Fibroblast of skin of right quadriceps (primary cell): ENCODE results near the gene PDE4D.
A peak's percentile ranks its signal among the peaks of the same experiment; 100 is the strongest.

Experiments used
- DNase-seq: peaks from one replicate; pipeline ENCODE4 v3.0.0-alpha.2; 2013

PDE4D gene

DNA sequence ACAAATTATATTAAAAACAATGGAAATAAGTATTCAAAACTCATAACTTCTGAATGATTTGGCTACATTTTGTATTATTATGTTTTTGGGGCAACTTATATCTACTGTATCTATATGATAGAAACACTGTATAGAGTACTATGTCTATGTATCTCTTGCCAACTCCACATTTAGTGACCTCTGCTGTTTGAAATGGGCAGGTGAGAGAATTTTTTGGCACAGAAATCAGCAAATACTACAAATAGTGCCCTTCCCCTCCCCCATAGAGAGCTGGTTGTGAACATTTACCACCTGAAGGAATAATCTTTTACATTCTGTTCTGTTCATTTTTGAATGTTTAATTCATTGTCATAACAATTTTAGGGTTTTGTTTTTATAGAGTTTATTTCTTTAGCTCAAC is 545.3 kb downstream of the PDE4D start:
- DNase-seq: no peak

DNA sequence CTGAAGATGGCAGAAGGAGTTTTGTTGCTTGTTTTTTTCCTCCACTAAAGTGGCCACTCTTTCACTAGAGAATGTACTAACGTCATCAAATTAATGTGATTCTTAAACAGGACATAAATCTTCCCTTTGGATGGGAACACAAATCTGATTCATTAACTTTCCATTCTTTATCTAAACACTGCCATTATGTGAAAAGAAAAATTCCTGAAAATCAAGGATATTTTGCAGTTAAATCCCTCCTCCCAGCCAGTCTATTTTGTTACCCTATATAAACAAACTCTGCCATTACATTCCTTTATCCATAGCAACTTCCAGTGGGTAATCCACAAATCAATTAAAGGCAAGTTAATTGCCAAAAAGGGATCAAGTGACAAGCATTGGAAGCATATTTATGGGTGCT is 546.5 kb downstream of the PDE4D start:
- peak; percentile 29 for DNase-seq

DNA sequence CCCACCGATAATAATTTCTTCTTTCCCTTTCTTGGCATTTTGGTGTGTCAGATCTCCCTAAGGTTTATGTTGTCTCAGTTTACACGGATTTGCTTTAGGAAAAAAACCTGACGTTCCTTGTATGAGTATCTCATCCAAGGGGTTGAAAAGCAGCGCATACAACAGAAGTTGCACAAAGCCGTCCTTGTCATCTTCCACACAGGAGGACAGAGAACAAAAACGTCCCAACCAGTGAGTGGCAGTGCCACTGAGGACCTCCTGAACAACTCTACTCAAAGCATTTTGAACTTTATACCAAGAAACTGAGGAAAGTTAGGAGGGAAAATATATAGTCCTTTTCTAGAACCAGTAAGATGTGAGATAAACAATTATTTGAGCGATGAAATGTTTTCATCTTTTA is 547.0 kb downstream of the PDE4D start:
- no peak for DNase-seq

DNA sequence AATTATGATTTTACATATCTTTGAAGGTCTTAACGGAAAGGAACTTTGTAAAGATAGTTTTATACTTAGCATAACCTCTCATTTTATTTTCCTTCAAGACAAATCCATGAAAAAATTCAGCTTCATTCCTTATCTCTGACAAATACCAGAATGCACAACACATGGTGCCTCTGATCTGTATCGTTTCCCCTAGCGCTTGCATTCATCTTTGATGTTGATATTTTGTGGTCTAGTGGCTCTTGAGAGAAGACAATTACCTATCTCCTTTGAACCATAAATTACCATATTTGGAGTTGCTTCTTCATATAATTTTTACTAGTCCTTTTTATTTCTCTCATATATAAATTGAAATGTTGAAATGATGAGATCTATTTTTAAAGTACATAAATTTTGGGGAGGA is 551.3 kb downstream of the PDE4D start:
- peak; percentile 33 for DNase-seq

GRCh38 chr5:59341760-59342159 is 551.8 kb downstream of the PDE4D start:
- no peak for DNase-seq

DNA sequence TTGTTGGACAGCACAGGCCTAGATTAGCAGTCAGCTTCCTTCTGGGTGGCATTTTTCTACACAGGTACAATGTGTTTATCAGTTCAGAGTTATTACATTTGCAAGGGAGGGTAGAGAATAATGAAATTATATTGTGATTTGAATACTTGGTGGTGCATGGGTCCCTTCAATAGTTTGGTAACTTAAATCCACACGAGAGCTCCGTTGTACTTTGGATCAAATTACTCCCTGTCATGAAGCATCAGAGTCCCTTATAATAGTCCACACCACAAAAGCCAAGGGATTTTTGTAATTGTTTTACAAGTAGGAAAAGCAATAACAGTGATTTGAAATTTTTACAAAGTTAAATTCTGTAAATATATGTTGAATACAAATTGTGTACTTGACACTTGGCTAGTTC is 552.4 kb downstream of the PDE4D start:
- DNase-seq: no peak

DNA sequence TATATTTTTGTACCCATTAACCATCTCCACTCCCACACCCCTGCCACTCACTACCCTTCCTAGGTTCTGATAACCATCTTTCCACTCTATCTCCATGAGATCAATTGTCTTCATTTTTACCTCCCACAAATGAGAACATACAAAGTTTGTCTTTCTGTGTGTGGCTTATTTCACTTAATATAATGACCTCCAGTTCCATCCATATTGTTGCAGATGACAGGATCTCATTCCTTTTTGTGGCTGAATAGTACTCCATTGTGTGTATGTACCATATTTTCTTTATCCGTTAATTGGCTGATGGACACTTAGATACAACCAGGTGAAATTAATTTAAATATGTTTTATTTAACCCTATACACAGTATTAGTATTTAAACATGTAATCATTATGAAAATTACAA is 552.9 kb downstream of the PDE4D start:
- DNase-seq: no peak

- no peak for DNase-seq
These were observed 556.3 kb downstream of the PDE4D start for GRCh38 chr5:59337240-59337639.

DNA sequence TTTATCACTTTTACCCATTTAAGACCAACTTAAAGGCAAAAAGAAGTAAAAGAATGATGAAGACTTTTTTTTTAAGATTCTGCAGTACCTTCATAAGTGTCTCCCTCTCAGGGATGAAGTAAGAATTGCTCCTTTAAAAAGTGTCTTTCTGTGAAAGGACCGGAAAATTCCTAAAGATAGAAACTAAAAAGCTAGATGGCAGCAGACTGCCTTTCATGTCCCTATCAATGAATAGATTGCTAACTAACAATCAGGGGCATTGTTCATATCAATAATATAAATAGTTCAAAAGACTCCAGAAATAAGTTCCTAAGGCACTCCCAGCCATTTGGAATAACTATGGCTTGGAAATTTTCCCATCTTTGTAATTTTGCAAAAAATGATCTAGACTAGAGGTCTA is 558.0 kb downstream of the PDE4D start:
- DNase-seq: no peak

- DNase-seq: no peak
These were observed 560.1 kb downstream of the PDE4D start for GRCh38 chr5:59333416-59333815.

- no peak for DNase-seq
These were observed 561.1 kb downstream of the PDE4D start for GRCh38 chr5:59332236-59332973.

- no peak for DNase-seq
These were observed 562.8 kb downstream of the PDE4D start for GRCh38 chr5:59330680-59331079.

GRCh38 chr5:59328709-59329296 is 564.7 kb downstream of the PDE4D start:
- peak; percentile 62 for DNase-seq

DNA sequence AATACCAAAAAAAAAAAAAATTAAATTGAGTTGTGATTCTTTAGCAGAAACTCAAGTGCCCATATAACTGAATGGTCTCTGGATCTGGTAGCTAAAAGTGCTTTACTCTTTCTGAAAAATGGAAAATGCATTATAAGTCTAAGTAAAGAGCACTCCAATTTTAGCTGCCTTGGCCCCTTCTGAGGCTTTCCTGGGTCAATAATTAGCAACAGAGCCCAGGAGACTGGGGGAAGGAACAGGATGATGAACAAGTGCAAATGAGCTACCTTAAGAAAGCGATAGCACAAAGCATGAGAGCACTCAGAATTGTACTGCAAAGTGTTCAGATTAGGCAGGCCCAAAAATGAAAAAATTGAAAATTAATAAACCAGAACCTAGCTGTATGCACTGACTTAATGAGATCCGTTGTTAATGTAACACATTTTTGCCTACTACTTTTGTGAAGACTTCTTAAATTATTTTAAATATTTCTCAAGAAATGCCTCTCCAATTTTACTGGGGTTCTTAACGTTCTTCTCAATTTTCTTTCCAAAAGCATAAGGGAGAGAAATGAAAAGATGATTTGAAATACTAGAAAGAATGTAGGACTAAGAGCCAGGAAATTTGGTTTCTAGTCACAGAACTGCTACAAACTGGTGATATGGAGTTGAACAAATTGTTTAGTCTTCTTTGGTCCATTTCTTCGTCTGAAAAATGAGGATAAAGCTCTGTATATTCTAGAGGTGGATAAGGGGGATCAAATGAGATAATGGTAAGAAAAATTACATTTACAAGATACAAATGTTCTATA is 566.1 kb downstream of the PDE4D start:
- DNase-seq: no peak

DNA sequence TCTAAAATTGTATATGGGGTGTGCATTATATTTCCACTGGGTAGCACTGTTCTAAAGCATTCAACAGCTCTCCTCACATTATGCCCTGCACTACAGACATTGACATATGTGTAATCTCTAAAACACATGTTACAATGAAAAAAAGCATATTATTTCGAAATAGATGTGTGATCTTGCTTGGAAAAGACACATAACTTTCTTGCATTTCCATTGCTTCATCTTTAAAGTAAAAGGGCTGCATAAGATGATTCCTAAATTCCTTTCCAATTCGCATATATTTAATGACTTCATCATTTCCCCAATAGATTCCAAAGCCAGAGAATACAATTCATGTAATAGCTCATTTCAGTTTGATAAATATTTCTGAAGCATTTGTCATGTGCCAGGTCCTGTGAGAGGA is 566.9 kb downstream of the PDE4D start:
- DNase-seq: peak; percentile 61

DNA sequence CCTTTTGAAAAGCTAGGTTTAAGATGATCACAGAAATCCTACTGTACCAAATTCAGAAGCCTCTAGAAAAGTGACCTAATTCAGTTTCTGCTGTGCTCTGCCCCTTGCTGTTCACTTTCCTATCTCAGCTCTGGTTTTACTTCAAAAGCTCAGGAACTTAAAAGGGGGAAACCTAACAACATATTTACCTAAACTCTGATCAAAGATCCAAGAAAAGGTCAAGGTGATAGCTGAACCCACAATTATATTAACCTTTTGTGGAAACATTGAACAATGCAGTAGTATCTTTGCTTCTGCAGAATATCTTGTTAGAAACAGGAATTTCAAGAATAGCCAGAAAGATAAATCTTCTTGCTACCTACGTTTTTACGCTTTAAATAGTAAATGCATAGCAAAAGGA is 568.5 kb downstream of the PDE4D start:
- no peak for DNase-seq

- DNase-seq: no peak
These were observed 570.6 kb downstream of the PDE4D start for GRCh38 chr5:59322894-59323293.

DNA sequence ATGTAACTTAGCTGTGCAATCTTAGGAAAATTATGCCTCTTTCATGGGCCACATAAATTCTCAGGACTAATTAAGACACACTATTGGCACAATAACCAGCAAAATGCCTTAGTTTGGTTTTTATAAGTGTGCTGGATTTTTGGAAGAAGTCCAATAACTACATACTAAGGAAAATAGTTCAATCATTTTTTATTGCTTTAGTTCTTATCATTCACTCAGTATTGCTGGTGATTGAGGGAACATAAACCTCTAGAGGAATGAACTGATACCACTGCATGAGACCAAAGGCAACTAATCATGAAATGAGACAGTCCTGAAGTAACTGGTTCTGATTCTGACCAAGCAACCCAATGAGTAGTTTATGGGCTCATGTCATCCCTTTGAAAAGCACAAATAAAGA is 571.5 kb downstream of the PDE4D start:
- DNase-seq: peak; percentile 15

GRCh38 chr5:59321642-59322041 is 571.9 kb downstream of the PDE4D start:
- DNase-seq: no peak

DNA sequence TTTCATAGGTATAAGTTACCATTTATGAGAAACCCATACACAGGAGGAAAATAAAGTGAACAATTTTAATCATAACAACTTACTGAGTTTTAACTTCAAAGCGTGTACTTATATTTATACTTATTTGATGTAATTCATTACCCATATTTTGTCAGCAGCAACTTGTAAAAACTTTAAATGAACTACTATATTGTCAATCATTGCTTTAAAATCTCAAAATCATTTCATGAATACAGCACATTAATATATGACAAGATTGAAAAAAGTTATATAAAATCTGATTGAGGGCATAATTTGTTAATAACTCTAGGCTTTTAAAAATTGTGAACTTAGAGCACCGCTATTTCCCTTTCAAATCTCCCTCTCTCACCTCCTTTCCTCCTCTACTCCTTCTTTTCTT is 573.1 kb downstream of the PDE4D start:
- DNase-seq: no peak

GRCh38 chr5:59319250-59319649 is 574.3 kb downstream of the PDE4D start:
- no peak for DNase-seq

DNA sequence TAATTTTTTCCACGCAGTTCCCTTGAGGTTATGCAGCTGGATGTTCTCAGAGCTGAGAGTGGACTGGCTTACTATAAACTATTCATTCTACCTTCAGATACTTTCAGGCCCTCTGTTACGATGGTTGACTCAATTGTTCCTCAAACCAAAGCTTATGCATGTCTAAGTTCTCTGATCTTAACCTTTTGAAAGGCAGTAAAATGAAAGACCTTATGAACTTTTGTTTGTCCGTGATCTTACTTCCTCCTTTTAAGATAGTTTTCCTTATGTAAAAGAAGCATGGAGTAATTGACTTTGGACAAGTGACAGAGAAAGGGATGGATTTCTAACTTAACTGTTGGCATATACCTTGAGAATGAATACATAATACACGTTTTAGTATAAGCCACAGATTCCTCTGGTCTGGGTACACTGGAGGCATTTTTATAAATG is 575.7 kb downstream of the PDE4D start:
- DNase-seq: no peak

DNA sequence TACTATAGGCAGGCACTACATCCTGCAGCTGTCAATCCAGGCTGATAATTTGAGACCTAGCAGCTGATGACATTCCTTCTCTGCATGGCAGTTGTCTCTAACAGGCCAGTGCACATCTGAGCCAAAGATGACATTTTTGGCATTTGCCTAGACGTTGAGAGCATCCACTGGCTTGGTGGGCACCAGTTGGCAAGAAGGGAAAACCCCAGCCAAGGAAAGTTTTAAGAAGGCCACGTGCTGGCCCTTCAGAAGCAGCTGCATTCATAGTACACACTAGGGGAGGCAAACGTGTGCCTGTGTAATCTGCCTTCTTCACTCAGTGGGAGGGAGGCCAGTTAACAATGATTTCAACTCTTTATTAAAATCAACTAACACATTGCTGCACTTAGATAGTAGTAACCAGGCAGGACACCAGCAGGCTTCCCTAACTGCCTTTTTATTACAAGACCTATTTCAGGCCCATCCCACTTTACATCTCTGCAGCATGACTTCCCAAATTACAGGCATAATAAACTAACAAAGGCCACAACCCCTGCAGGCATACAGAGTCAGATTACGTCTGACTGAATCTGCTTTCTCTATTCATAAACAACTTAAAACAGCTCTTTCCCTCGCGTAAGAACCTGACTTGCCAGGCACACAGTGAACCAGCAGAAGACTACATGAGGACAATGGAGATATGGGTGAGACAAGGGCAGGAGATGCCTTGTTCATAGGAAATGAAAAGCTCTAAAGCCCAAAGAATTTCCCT is 576.3 kb downstream of the PDE4D start:
- DNase-seq: peak; percentile 14
